Measurements from ENCODE around the gene GPR68.
"Not testable (repeated sequence)": the region's sequence is repeated elsewhere in the genome, so short reads cannot be mapped to it uniquely, and the experiment has no call there.

The GPR68 gene

DNA sequence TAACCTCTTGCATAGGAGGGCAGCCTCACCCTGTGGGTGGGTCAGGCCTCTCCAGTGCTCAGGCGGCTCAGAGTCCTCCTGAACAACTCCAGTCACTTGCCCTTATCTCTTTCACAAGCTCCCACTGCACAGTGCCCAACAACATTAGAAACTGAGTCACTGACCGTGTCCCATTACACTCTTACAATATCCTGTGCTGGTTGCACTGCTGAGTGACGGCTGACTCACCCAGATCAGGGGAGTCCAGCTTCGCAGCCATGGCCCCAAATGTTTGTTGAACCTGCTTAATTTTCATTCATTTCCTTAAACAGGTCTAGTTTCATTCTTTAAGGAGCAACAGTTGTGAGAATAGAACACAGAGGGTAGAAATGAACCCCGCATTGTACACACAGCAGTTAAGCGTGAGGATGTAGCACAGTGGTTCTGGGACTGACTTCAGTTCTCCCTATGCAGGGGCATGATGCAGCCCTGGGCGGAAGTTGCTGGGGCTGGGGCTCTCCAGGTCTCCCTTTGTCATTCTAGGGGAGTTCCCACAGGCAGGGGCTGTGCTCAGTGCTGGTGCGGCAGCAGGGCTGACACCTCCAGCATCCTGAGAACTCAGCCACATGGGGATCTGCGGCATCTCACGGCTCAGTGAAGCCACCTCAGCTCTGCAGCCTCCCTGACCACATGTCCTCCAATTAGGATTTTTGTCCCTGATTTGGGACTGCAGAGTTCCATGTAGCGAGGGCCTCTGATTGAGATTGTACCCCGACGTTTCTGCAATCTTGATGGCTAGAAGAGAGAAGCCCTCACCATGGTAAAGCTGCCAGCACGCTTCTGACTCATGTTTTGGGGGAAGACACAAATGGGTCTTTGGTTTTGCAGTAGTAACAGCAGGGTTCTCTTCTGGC is 16.1 kb downstream of the GPR68 start:
- peak in 1 of 2 donors; percentile 53 for DNase-seq (ENCODE audit: low read depth in 2 of 2)

DNA sequence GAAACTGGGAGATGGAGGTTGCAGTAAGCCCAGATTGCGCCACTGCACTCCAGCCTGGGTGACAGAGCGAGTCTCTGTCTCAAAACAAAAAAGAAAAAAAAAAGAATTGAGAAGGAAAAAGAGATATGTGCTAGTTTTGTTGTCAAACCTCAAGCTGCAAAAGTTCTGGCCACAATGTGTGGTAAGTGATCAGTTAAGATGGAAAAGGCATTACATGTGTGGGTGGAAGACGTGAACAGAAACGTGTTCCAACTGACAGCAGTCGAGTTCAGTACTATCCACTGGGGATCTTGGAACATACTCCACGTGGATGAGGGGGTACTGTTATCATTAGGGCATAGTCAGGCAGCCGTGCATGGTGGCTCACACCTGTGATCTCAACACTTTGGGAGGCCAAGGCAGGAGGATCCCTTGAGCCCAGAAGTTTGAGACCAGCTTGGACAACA is 17.3 kb downstream of the GPR68 start:
- no peak for DNase-seq (ENCODE audit: low read depth in 2 of 2)

DNA sequence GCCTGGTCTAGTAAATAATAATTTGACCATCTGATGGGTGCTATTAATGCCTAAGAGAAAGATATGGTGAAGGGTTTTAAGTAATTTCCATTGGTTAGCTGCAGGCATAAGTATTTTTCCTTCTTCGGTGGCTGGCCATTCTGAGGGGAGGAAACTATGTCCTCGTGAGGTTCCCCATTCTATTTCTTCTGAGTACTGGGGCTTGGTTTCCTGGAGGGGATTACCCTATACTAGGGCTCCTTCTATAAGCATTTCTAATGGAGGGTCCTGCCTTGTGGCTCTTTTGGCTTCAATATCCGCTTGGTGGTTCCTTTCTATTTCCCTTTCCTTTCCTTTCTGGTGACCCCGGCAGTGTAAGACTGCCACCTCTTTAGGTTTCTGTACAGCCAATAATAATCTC is 18.1 kb downstream of the GPR68 start:
- not testable (repeated sequence) for DNase-seq (ENCODE audit: low read depth in 2 of 2)

DNA sequence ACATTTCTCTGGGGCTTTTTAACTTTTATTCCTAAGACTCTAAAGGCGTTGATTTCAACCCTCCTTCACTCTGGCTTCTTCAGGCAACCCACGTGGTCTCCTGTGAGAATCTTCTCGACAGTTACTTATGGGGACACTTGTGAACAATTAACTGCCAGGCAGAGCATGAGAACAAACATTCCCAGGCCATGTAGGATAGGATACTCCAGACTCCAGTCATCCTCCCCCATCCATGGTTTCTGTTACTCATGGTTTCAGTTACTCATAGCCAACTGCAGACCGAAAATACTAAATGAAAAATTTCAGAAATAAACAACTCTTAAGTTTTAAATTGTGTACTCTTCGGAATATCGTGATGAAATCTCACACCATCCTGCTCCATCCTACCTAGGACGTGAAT is 19.5 kb downstream of the GPR68 start:
- DNase-seq (ENCODE audit: low read depth in 2 of 2) = no peak

DNA sequence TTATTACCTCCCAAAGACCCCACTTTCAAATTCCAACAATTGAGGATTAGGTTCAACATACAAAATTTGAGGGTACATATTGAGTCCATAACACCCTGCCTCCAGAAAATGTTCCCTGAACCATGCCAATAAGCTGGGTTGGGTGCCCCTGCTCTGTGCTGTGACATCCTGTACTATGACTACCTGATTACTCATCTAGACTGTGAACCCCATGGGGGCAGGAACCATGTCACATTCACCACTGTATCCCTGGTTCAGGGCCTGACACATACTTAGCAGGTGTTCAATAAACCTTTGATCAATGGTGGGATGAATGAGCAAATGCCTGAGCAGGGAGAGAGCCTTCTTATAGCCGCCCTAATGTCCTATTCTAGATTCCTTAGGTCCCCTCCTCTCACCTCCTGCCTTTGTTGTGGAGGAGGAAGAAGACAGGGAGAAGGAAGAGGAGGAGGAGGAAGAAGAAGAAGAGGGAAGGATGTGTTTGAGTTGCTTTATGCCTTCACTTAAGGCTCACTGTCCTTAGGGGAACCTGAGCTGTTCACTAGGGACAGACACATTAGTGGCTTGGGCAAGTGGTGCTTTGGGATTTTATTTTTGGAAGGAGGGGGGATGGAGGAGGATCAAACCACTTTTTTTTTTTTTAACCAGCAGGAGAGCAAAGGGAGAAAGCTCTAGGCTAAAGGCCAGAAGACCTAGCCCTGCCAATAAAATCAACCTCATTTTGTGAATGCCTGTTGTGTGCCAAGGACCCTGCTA is 21.3 kb downstream of the GPR68 start:
- DNase-seq (ENCODE audit: low read depth in 2 of 2) = no peak

DNA sequence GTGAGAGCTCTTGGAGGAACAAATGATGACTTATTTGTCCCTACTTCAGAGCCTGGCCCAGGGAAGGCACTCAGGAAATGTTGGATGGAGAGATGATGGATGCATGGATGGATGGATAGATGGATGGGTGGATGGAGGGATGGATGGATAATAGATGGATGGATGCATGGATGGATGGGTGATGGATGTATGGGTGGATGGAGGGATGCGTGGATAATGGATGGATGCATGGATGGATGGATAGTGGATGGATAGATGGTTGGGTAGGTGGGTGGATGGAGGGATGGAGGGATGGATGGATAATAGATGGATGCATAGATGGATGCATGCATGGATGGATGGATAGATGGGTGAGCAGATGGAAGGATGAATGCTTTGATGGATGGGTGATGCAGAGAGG is 23.2 kb downstream of the GPR68 start:
- no peak for DNase-seq (ENCODE audit: low read depth in 2 of 2)

DNA sequence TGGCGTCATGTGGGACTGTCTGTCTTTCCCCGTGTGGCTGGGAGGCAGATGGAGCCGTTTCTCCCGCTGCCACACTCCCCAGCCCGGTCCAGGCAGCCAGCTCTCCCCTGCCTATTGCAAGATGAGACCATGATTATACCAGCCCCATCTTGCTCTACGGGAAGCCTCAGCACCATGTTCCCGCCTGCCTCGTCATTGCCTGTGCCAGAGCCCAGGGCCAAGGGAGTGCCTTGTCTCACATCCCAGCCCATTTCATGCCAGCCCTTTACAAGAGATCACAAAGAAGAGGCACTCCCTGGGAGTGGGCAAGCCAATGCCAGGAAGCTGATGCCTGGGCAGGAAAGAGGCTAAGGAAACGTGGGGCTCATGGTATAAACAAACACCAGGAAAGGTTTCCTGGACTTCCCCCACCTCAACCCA is 23.9 kb downstream of the GPR68 start:
- no peak for DNase-seq (ENCODE audit: low read depth in 2 of 2)

DNA sequence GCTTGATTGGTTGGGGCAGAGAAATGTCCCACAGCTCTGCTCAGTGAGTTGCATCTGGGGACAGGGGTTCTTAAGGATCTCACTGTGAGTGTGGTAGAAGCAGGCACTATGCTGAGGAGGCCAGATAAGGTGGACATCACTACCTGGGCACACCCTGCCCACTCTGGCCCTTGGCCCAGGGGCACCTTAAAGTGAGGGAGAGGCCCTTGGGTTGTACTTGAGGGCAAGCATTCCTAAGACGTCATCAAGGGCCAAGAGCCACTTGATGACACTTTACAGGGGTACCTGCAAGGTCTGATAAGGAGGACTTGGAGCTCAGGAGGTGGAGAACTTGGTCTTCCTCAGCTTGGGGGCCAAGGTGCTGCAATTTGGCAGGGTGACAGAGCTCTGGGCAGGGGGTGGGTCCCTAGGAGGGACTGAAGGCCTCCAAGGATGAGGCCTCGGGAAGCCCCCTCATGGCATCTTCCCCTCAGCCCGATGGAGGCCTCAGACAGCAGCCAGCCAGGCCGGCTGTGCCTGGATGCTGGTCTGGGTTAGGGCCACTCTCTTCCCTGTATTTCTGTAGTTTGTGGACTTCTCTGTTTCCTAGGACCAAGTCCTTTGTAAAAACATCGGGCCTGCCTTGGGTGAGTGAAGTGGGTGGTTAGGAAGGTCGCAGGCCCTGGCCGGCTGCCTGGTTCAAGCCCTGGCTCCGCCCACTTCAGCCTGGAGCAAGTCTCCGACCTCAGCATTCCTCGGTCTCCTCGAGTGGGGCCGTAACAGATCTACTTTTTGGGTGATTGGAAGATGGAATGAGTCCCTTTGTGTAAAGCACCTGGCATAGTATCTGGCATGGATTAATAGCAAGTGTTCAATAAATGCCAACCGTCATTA is 24.8 kb downstream of the GPR68 start:
- no peak for DNase-seq (ENCODE audit: low read depth in 2 of 2)

DNA sequence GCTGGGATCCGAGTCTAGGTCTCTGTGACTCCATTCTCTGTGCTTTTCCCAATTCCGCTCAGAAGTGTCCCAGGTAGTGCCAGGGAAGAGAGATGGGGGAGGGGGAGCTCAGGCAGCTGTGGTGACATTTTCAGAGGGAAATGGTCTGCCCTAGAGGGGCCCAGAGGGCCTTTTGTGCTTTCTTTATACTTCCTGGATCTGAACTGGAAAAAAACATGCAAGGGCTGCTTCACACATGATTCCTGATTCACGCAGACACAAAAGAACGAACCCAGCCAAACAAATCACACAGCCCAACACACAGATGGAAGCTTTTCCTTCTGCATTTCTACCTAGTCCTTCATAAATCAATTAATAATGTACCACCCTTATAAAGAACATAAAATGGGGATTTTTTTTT is 26.5 kb downstream of the GPR68 start:
- no peak for DNase-seq (ENCODE audit: low read depth in 2 of 2)

DNA sequence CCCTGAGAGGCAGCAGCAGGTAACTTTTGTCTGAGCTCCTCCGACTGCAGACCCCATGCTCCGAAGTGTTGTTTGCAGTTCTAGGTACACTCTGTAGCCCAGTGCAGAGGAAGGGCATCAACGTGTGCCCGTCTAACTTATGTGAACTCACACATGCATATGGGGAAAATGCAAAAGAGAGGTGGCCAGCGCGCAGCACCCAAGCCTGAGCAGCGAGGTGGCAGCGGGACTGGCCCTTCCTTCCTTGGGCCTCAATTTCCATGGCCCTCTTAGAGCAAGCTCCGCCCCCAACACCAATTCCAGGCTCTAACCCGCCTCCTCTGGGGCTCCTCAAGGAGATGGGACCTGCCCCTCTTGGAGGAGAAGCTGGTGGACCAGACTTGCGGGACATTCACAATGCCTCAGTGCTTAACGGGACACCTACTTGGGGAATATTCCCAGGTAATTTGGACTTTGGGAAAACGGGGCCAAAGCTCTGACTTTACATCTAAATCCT is 27.7 kb downstream of the GPR68 start:
- no peak for DNase-seq (ENCODE audit: low read depth in 2 of 2)

DNA sequence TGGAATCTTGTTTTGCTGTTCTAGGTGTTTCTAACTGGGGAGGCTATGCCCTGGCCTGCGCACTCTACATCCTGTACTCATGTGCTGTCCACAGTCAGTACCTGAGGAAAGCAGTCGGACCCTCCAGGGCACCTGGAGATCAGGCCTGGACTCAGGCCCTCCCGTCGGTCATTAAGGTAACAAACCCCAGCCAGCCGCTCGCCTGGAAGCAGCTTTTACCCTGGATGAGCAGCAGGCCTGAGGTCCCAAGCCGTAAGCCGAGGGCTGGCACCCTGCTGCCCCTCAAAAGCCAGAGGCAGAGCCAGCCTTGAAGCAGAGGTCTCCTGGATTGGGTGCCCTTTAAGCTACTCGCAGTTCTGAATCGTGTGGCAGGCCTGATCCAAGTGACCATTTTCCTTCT is 29.1 kb downstream of the GPR68 start:
- DNase-seq (ENCODE audit: low read depth in 2 of 2) = no peak

DNA sequence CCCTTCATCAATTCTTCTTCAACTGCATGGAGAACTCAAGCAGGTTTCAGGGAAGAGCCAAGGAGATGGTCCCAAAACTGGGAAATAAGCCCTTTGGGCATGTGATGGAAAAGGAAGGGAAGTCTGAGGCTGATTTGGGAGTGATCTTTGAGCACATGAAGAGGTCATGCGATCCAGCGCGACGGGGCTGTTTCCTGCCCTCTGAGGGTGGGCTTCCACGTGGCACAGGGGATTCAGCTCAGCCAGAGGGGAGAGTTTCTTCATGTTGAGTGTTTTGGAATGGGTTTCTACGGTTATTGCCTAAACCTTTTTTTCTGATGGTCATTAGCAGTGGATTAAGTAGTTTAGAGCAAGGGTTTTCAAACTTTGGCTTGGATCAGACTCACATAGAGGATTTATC is 30.2 kb downstream of the GPR68 start:
- no peak for DNase-seq (ENCODE audit: low read depth in 2 of 2)

DNA sequence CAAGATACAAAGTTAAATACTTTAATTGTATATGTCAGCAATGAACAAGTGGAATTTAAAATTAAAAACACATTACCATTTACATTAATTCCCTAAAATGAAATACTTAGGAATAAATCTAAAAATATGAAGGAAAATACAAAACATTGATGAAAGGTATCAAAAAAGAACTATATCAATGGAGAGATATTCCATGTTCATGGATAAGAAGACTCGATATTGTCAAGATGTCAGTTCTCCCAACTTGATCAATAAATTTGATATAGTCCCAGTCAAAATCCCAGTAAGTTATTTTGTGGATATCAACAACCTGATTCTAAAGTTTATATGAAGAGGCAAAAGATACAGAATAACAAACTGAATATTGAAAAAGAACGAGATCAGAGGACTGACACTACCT is 33.5 kb downstream of the GPR68 start:
- no peak for DNase-seq (ENCODE audit: low read depth in 2 of 2)

DNA sequence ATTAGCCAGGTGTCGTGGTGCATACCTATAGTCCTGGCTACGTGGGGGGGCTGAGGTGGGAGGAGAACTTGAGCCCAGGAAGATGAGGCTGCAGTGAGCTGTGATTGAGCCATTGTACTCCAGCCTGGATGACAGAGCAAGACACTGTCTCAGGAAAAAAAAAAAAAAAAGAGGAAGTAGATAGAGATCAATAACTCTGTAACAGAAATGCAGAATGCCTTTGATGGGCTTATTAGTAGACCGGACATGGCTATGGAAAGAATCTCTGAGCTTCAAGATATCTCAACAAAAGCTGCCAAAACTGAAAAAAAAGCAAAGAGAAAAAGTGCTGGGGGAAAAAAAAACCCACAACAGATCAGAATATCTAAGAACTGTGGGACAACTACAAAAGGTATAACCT is 37.5 kb downstream of the GPR68 start:
- no peak for DNase-seq (ENCODE audit: low read depth in 2 of 2)

DNA sequence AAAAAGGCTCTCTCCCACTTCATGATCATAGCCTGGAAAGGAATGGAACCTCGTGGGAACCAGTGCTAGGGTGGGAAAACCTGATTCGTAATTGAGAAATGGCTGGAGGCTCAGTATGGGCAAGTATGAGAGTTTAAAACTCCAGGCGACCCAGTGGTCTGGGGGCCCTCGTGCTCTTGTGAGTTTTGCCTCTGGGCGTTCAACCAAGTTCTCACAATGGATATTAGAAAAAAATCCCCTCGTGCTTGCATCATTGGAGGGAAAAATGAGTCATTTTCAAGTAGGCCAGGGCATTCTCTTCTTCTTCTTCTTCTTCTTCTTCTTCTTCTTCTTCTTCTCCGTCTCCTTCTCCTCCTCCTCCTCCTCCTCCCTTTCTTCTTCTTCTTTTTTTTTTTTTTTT is 39.0 kb downstream of the GPR68 start:
- no peak for DNase-seq (ENCODE audit: low read depth in 2 of 2)

DNA sequence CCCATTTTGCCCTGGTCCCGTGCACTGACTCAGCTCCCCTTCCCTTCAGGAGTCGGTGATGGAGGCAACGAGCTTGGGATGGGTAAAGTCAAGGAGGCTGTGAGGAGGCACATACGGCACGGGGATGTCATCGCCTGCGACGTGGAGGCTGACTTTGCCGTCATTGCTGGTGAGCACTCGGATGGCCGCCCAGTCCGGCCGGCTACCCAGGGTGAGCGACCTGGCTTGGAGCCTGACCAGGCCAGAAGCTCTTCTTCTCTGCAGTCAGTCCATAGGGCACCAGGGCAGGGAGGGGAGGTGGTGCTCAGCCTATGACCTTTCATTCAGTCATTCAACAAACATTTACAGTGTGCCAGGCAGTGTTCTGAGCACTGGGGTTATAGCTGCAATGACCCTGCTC is 39.8 kb downstream of the GPR68 start:
- no peak for DNase-seq (ENCODE audit: low read depth in 2 of 2)

DNA sequence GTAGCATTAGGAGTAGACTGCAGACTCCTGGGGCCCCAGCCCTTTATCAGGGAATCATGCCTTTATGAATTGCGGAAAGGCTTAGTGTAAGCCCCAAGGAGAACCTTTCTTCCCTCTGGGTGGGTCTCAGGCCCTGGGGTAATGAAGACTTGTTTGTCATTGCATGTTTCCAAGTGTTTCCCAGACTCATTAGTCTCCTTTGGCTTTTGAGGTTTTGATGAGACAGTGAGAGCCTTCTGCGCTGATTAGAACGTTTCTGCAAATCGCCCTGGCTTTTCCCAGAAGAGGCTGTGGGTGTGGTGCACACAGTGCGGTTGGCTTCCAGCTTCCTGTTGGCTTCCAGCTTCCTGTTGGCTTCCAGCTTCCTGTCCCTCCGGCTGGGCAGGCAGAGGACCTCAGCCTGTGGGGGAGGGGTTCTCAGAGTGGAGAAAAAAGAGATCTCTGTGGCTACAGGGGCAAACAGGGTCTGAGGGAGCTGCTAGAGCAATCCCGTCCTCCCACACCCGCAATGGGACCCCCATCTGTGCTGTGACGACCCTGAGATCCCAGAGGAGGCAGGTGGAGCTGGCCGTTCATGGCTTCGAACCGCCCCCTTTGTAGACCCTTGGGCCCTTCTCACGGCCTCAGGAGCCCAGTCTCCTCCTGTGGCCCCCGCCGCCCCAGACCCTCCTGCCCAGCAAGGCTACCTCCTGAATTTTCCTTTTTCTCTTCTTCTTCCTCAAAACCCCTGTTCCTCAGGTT is 42.1 kb downstream of the GPR68 start:
- no peak for DNase-seq (ENCODE audit: low read depth in 2 of 2)

DNA sequence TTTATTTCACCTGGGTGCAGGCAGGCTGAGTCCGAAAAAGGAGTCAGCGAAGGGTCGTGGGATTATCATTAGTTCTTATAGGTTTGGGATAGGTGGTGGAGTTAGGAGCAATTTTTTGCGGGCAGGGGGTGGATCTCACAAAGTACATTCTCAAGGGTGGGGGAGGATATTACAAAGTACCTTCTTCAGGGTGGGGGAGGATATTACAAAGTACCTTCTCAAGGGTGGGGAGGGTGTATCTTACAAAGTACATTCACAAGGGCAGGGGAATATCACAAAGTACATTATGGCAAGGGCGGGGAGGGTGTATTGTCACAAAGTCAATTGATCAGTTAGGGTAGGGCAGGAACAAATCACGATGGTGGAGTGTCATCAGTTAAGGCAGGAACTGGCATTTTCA is 43.7 kb downstream of the GPR68 start:
- not testable (repeated sequence) for DNase-seq (ENCODE audit: low read depth in 2 of 2)

DNA sequence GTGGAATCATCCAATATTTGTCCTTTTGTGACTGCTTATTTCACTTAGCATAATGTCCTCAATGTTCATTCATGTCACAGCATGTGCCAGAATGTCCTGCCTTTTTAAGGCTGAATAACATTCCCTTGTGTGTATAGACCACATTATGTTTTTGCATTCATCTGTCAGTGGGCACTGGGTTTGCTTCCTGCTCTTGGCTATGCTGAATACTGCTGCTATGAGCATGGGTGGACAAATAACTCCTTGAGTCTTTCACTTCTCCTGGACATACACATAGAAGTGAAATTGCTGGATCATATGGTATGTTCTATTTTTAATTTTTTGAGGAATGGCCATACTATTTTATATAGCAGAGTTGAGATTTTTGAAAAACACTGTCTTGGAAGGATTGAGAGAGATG is 46.9 kb downstream of the GPR68 start:
- no peak for DNase-seq (ENCODE audit: low read depth in 2 of 2)

DNA sequence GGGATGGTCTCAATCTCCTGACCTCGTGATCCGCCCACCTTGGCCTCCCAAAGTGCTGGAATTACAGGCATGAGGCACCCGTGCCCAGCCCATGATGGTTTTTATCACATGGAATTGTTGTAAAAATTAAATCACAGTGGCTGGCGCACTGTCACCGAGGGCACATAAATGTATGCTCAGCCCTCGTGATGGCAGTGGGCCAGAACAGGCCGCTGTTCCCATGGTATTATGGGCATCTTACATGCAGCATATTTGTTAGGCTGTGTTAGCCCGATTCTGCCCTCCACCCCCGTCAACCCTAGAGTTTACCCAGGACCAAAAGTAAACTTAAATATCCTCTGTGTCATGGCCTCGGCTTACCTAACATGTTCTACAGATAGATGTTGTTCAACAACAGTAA is 48.6 kb downstream of the GPR68 start:
- DNase-seq (ENCODE audit: low read depth in 2 of 2) = no peak

DNA sequence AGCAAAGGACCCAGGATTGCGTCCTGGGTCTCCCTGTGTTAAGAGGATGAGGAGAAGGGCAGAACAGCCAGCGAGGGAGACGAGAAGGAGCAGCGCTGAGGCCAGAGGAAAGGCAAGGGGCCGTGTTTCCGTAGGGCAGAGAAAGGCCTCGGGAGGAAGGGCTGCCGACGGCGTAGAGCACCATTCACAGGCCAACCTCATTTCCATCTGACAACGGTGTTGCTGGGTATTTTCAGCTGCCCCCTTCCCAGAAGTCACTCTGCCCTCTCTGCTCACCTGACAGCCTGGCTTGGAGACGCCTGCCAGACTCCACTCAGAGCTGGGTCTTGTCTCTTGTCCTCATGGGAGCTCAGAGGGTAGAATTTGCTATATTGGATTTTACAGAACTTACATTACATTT is 51.4 kb downstream of the GPR68 start:
- DNase-seq (ENCODE audit: low read depth in 2 of 2) = no peak

All from stimulated activated CD8-positive, alpha-beta memory T cell treated with anti-CD3 and anti-CD28 coated beads, Interleukin-7, amount 100 ng/mL, for 1 hour (primary cell).